Measurements from ENCODE around the gene STPG4.

STPG4 gene

DNA sequence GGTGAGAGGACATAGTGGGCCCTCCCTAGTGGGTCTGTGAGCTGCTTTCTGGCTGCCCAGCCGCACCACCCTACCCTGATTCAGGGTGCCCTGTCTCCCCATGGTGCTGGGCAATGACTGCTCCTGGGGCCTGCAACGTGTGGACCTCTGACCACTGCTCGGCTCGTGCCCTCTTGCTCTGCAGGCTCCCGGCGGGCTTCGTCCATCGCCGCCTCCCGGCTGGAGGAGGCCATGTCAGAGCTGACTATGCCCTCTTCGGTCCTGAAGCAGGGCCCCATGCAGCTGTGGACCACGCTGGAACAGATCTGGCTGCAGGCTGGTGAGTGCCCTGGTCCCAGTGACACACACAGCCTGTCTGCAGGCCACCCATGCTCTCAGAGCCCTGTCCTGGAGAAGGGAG lies 103.5 kb downstream of the STPG4 start:
- no peak for TF ChIP-seq ZFP30 (CRISPR knock-in tag; IDR thresholded peaks at IDR 0.05)
- TF ChIP-seq TOX (CRISPR knock-in tag; IDR thresholded peaks at IDR 0.05; ENCODE audit: borderline replicate concordance): no peak
- TF ChIP-seq ISL1 (CRISPR knock-in tag; IDR thresholded peaks at IDR 0.05): no peak
- TF ChIP-seq, protein P1, sequence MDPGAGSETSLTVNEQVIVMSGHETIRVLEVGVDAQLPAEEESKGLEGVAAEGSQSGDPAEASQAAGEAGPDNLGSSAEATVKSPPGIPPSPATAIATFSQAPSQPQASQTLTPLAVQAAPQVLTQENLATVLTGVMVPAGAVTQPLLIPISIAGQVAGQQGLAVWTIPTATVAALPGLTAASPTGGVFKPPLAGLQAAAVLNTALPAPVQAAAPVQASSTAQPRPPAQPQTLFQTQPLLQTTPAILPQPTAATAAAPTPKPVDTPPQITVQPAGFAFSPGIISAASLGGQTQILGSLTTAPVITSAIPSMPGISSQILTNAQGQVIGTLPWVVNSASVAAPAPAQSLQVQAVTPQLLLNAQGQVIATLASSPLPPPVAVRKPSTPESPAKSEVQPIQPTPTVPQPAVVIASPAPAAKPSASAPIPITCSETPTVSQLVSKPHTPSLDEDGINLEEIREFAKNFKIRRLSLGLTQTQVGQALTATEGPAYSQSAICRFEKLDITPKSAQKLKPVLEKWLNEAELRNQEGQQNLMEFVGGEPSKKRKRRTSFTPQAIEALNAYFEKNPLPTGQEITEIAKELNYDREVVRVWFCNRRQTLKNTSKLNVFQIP (CRISPR knock-in tag; IDR thresholded peaks at IDR 0.05; ENCODE audit: borderline replicate concordance, low read depth): no peak
- TF ChIP-seq, protein P2, sequence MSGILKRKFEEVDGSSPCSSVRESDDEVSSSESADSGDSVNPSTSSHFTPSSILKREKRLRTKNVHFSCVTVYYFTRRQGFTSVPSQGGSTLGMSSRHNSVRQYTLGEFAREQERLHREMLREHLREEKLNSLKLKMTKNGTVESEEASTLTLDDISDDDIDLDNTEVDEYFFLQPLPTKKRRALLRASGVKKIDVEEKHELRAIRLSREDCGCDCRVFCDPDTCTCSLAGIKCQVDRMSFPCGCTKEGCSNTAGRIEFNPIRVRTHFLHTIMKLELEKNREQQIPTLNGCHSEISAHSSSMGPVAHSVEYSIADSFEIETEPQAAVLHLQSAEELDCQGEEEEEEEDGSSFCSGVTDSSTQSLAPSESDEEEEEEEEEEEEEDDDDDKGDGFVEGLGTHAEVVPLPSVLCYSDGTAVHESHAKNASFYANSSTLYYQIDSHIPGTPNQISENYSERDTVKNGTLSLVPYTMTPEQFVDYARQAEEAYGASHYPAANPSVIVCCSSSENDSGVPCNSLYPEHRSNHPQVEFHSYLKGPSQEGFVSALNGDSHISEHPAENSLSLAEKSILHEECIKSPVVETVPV (CRISPR knock-in tag; IDR thresholded peaks at IDR 0.05): no peak
- no peak for TF ChIP-seq ZFP3 (CRISPR knock-in tag; IDR thresholded peaks at IDR 0.05)
- TF ChIP-seq, protein P3, sequence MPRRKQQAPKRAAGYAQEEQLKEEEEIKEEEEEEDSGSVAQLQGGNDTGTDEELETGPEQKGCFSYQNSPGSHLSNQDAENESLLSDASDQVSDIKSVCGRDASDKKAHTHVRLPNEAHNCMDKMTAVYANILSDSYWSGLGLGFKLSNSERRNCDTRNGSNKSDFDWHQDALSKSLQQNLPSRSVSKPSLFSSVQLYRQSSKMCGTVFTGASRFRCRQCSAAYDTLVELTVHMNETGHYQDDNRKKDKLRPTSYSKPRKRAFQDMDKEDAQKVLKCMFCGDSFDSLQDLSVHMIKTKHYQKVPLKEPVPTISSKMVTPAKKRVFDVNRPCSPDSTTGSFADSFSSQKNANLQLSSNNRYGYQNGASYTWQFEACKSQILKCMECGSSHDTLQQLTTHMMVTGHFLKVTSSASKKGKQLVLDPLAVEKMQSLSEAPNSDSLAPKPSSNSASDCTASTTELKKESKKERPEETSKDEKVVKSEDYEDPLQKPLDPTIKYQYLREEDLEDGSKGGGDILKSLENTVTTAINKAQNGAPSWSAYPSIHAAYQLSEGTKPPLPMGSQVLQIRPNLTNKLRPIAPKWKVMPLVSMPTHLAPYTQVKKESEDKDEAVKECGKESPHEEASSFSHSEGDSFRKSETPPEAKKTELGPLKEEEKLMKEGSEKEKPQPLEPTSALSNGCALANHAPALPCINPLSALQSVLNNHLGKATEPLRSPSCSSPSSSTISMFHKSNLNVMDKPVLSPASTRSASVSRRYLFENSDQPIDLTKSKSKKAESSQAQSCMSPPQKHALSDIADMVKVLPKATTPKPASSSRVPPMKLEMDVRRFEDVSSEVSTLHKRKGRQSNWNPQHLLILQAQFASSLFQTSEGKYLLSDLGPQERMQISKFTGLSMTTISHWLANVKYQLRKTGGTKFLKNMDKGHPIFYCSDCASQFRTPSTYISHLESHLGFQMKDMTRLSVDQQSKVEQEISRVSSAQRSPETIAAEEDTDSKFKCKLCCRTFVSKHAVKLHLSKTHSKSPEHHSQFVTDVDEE (CRISPR knock-in tag; IDR thresholded peaks at IDR 0.05): no peak
- no peak for TF ChIP-seq BACH2 (CRISPR knock-in tag; IDR thresholded peaks at IDR 0.05; ENCODE audit: borderline replicate concordance)
- no peak for TF ChIP-seq ZNF565 (CRISPR knock-in tag; conservative IDR thresholded peaks at IDR 0.05; ENCODE audit: low read depth)
- TF ChIP-seq ESRRG (CRISPR knock-in tag; IDR thresholded peaks at IDR 0.05): no peak
- ATAC-seq: no peak

DNA sequence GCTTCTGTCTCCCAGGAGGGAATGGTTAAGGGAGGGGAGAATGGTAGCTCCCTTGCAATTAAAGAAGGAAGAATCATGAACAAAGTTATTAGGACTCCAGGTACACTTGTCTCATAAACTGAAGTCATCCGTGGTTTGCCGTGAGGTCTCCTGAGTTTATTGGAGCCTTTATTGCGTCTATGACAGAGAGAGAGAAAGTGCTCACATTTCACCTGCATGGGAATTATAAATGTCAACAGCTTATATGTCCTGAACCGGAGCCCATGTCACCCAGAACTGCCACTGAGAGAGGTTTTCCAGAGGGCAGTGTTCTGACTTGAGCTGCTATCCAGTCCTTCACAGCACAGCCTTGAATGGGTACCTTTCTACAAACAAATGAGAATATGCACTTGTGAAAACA lies 104.3 kb downstream of the STPG4 start:
- no peak for ATAC-seq
- TF ChIP-seq GLIS3 (CRISPR knock-in tag; IDR thresholded peaks at IDR 0.05): no peak
- no peak for TF ChIP-seq ZNF565 (CRISPR knock-in tag; conservative IDR thresholded peaks at IDR 0.05; ENCODE audit: low read depth)
- TF ChIP-seq ZFP30 (CRISPR knock-in tag; IDR thresholded peaks at IDR 0.05): no peak
- TF ChIP-seq, protein P2 (CRISPR knock-in tag; IDR thresholded peaks at IDR 0.05): no peak
- TF ChIP-seq, protein P4, sequence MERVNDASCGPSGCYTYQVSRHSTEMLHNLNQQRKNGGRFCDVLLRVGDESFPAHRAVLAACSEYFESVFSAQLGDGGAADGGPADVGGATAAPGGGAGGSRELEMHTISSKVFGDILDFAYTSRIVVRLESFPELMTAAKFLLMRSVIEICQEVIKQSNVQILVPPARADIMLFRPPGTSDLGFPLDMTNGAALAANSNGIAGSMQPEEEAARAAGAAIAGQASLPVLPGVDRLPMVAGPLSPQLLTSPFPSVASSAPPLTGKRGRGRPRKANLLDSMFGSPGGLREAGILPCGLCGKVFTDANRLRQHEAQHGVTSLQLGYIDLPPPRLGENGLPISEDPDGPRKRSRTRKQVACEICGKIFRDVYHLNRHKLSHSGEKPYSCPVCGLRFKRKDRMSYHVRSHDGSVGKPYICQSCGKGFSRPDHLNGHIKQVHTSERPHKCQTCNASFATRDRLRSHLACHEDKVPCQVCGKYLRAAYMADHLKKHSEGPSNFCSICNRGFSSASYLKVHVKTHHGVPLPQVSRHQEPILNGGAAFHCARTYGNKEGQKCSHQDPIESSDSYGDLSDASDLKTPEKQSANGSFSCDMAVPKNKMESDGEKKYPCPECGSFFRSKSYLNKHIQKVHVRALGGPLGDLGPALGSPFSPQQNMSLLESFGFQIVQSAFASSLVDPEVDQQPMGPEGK (CRISPR knock-in tag; IDR thresholded peaks at IDR 0.05; ENCODE audit: borderline replicate concordance): no peak
- no peak for TF ChIP-seq BACH2 (CRISPR knock-in tag; IDR thresholded peaks at IDR 0.05; ENCODE audit: borderline replicate concordance)
- TF ChIP-seq OSR1 (CRISPR knock-in tag; IDR thresholded peaks at IDR 0.05): no peak
- TF ChIP-seq, protein P3 (CRISPR knock-in tag; IDR thresholded peaks at IDR 0.05): no peak
- no peak for TF ChIP-seq ZNF8 (CRISPR knock-in tag; IDR thresholded peaks at IDR 0.05)

DNA sequence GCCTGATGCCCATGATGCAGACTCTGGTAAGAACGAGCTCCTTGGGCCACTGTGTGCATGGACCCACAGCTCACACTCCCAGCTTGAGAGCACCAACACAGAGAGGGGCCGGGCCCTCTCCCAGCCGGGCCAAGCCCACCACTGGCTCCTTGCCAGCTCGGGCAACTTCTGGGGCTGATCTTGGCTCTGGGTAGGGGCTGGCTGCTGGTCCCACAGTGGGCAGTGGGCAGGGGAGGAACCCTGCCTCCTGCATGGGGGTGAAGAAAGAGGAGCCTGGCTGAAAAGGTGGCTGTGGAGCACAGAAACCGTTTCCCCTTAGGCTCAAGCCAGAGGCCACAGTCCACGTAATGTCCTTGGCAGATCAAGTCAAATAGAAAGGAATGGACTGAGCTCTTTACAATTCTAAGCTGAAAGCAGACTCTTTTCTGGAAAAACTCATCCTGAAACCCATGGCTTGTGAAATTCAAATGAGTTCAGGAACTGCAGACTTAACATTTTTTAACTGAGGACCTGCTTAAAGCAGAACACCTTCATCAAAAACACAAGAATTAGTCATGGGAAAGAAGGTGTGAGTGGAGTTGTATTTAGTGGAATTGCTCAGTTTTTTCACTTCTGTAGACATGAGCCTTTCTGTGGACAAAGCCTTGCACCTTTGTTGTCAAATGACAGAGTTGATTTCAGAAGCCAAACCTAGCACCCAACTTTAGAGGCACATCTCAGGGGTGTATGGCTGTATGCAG lies 104.9 kb downstream of the STPG4 start:
- no peak for ATAC-seq
- TF ChIP-seq, protein P2 (CRISPR knock-in tag; IDR thresholded peaks at IDR 0.05): no peak
- TF ChIP-seq ZNF70 (CRISPR knock-in tag; IDR thresholded peaks at IDR 0.05): no peak
- TF ChIP-seq OSR1 (CRISPR knock-in tag; IDR thresholded peaks at IDR 0.05): no peak
- no peak for TF ChIP-seq ZFP3 (CRISPR knock-in tag; IDR thresholded peaks at IDR 0.05)
- TF ChIP-seq BACH2 (CRISPR knock-in tag; IDR thresholded peaks at IDR 0.05; ENCODE audit: borderline replicate concordance): no peak
- TF ChIP-seq TOX (CRISPR knock-in tag; IDR thresholded peaks at IDR 0.05; ENCODE audit: borderline replicate concordance): no peak
- TF ChIP-seq CSDC2 (CRISPR knock-in tag; IDR thresholded peaks at IDR 0.05): no peak
- TF ChIP-seq PPARA (CRISPR knock-in tag; IDR thresholded peaks at IDR 0.05; ENCODE audit: borderline replicate concordance): no peak
- TF ChIP-seq, protein P3 (CRISPR knock-in tag; IDR thresholded peaks at IDR 0.05): no peak
- TF ChIP-seq RARB (CRISPR knock-in tag; IDR thresholded peaks at IDR 0.05): no peak
